GM06990 (cell line): ENCODE data around the gene SLC6A12.

Experiments
- DNase-seq: peaks from one replicate; pipeline ENCODE4 v3.0.0-alpha.2; 2011; ENCODE audit not compliant: insufficient read length; ENCODE audit errors: extremely low read depth
- H3K27me3 ChIP-seq: replicated peaks from 2 replicates; pipeline ENCODE4 v1.6.0; 2011; ENCODE audit warnings: low read length; ENCODE audit not compliant: control insufficient read depth, insufficient read depth
- H3K36me3 ChIP-seq: 2 replicates; pipeline ENCODE4 v1.5.1; 2011; ENCODE audit warnings: low read length; ENCODE audit not compliant: control insufficient read depth, insufficient read depth
- H3K4me3 ChIP-seq: replicated peaks from 2 replicates; pipeline ENCODE4 v1.5.1; 2011; ENCODE audit warnings: low read depth, mild to moderate bottlenecking, control low read depth, low read length
- CTCF ChIP-seq: IDR thresholded peaks from 2 replicates; pipeline ENCODE4 v1.5.1; 2011; ENCODE audit warnings: low read length, control low read depth, mild to moderate bottlenecking, inconsistent platforms; ENCODE audit not compliant: insufficient read depth, poor library complexity, severe bottlenecking

SLC6A12 gene

GRCh38 chr12:186006-186625, 27.8 kb downstream of the SLC6A12 start:
- no peaks in the 10 kb centered on the region for H3K36me3 ChIP-seq
- no peaks in the 10 kb centered on the region; the same call in 1 of the 2 replicates for H3K27me3 ChIP-seq
- no peak for DNase-seq
- H3K4me3 ChIP-seq = no peak overlapping the region
- TF ChIP-seq CTCF = no peak

GRCh38 chr12:185576-185955, 28.4 kb downstream of the SLC6A12 start:
- TF ChIP-seq CTCF = no peak
- DNase-seq = no peak
- Histone ChIP-seq H3K36me3 (no peaks in the 10 kb centered on the region), H3K4me3 (no peak overlapping the region), H3K27me3 (no peaks in the 10 kb centered on the region; the same call in 1 of the 2 replicates)

- DNase-seq = no peak
- no peaks in the 10 kb centered on the region for H3K36me3 ChIP-seq
- H3K4me3 ChIP-seq = no peak overlapping the region
- no peak for TF ChIP-seq CTCF
- no peaks in the 10 kb centered on the region for H3K27me3 ChIP-seq
Observed at GRCh38 chr12:184811-185575, 29.0 kb downstream of the SLC6A12 start.

- no peak for DNase-seq
- H3K4me3 ChIP-seq = no peak overlapping the region
- no peak for TF ChIP-seq CTCF
- no peaks in the 10 kb centered on the region; the same call in 1 of the 2 replicates for H3K27me3 ChIP-seq
- no peaks in the 10 kb centered on the region for H3K36me3 ChIP-seq
Observed at GRCh38 chr12:182381-182892, 31.5 kb downstream of the SLC6A12 start.

GRCh38 chr12:181921-182320, 32.0 kb downstream of the SLC6A12 start:
- Histone ChIP-seq H3K4me3 (no peak overlapping the region), H3K27me3 (no peaks in the 10 kb centered on the region; the same call in 1 of the 2 replicates), H3K36me3 (no peaks in the 10 kb centered on the region)
- DNase-seq = no peak
- TF ChIP-seq CTCF = no peak
